Prostate gland (tissue), 2 donors: ENCODE results near the gene RPS6KC1. TPM values are rescaled to one million over a fixed set of nuclear protein-coding genes. Genes with fewer than 3 reads are reported as not detected.
"Not testable (repeated sequence)": the region's sequence is repeated elsewhere in the genome, so short reads cannot be mapped to it uniquely, and the experiment has no call there.

Source experiments
- DNase-seq: peaks from one replicate; pipeline ENCODE4 v3.0.0-alpha.2; 2019; ENCODE audit warnings: low spot score
- H3K27ac ChIP-seq, 2 donors: fragments of 200-600 bp; sonication (generic); 2 replicates each; pipeline ENCODE4 v1.5.1; 2017 to 2019
- H3K27me3 ChIP-seq: fragments of 200-600 bp; sonication (generic); replicated peaks from 2 replicates; pipeline ENCODE4 v1.5.1; 2019; ENCODE audit not compliant: insufficient read depth
- H3K36me3 ChIP-seq, 2 donors: fragments of 200-600 bp; sonication (generic); 1 replicate in 1 of 2; 2 replicates in 1 of 2; pipeline versions ENCODE4 v1.5.1 to v1.8.1; 2017 to 2019
- H3K4me1 ChIP-seq: fragments of 200-600 bp; sonication (generic); replicated peaks from 2 replicates; pipeline ENCODE4 v1.5.1; 2019
- H3K4me3 ChIP-seq, 2 donors: fragments of 200-600 bp; sonication (generic); 2 replicates each; pipeline ENCODE4 v1.5.1; 2017 to 2019
- H3K9me3 ChIP-seq: fragments of 200-600 bp; sonication (generic); 2 replicates; pipeline ENCODE4 v1.5.1; 2017
- POLR2A ChIP-seq: fragments of 450-650 bp; IDR thresholded peaks from one replicate; pipeline ENCODE4 v1.6.1; 2016; ENCODE audit warnings: antibody characterized with exemption, mild to moderate bottlenecking
- POLR2AphosphoS5 ChIP-seq: sonication (generic); formaldehyde crosslinking; IDR thresholded peaks from one replicate; pipeline ENCODE4 v1.6.1; 2017; ENCODE audit warnings: antibody characterized with exemption
- WGBS: methylation state at CpG from one replicate; pipeline ENCODE4 v1.1.5; 2018; 5-methylcytosine and 5-hydroxymethylcytosine counted together
- intact Hi-C: fragments of 100-400 bp; cut with DNase I; formaldehyde crosslinking; loops from one replicate; pipeline ENCODE4 v1.14.2; 2022
- total RNA-seq, 2 donors: library from RNA; depleted of rRNA; stranded (reverse); fragments of >200 nt; gene quantifications; one replicate each; pipeline ENCODE4 v1.1.0, GENCODE V29; 2016
- TF ChIP-seq, protein P1 (sequence below), 4 experiments: fragments of 200-600 bp in 2 of 4; fragments of 450-650 bp in 2 of 4; sonication (generic) in 2 of 4; IDR thresholded peaks; 1 replicate in 3 of 4; 2 replicates in 1 of 4; pipeline ENCODE4 v1.5.1; 2016 to 2019; ENCODE audit warnings: antibody characterized with exemption in 4 of 4, mild to moderate bottlenecking in 2 of 4, moderate library complexity in 2 of 4

RPS6KC1 gene
- total RNA-seq, 2 donors from 2014 or later = 32.6 to 35.3 TPM

DNA sequence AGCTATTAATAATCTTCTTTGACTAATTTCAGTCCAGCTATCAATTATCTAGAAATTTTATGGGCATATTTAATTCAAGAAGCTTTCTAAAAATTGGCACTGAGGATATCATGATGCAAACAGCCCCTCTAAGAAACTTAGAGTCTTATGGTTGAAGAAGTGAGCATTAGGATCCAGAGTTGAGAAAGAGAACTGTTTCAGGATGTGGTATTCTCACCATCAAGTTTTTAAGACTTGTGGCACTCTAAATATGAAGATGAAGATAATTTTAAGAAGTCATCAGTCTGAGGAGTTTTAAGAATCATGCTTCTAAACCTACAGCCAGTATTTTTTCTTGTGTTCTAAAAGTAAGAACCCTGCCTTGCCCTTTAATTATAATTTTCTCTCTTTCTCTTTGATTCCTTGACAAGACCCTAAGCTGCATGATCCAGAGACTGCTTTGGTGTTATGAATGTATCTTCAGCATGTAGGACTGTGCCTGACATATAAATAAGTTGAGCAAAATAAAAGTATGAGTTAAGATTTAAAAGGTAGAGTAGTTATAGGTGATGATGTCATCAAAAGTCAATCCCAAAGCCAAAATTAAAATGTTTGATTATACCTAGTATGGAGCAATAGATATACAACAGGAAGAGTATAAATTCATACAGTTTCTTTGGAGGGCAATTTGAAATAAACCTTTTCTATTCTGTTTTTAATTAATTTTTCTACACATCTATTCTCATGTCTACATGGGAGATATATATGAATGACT lies 39.1 kb downstream of the RPS6KC1 start:
- Histone ChIP-seq H3K9me3 (no peaks in the 10 kb centered on the region), H3K4me3 (no peak overlapping the region), H3K4me1 (no peaks in the 10 kb centered on the region), H3K36me3 (no peaks in the 10 kb centered on the region), H3K27me3 (no peaks in the 10 kb centered on the region), H3K27ac (no peak overlapping the region)
- intact Hi-C loops = no loop called here
- DNase-seq = no peak
- TF ChIP-seq, protein P1, sequence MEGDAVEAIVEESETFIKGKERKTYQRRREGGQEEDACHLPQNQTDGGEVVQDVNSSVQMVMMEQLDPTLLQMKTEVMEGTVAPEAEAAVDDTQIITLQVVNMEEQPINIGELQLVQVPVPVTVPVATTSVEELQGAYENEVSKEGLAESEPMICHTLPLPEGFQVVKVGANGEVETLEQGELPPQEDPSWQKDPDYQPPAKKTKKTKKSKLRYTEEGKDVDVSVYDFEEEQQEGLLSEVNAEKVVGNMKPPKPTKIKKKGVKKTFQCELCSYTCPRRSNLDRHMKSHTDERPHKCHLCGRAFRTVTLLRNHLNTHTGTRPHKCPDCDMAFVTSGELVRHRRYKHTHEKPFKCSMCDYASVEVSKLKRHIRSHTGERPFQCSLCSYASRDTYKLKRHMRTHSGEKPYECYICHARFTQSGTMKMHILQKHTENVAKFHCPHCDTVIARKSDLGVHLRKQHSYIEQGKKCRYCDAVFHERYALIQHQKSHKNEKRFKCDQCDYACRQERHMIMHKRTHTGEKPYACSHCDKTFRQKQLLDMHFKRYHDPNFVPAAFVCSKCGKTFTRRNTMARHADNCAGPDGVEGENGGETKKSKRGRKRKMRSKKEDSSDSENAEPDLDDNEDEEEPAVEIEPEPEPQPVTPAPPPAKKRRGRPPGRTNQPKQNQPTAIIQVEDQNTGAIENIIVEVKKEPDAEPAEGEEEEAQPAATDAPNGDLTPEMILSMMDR (IDR thresholded peaks at IDR 0.05) = no peak
- TF ChIP-seq POLR2A = no peak
- TF ChIP-seq POLR2AphosphoS5 = no peak

DNA sequence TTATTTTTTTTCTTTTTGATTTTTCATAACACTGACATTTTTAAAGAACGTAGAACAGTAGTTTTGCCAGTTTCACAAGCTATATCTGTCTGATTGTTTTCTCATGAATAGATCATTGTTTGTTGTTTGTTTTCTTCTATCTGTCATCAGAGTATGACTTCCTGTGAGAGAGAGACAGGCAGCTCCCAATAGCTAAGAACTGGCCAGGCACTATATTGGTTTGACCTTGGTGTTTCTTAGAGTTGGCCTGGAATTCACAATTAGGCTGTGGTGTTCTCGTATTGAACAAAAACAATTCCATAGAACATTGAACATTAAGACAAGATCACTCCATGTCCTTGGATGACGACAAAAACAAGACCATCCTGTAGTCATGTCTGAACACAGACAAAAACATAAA lies 43.4 kb downstream of the RPS6KC1 start:
- Histone ChIP-seq H3K4me3 (no peak overlapping the region), H3K27me3 (no peaks in the 10 kb centered on the region), H3K27ac (peak overlapping the region in 1 of 2 donors; percentile 16), H3K36me3 (no peaks in the 10 kb centered on the region), H3K9me3 (no peaks in the 10 kb centered on the region), H3K4me1 (no peaks in the 10 kb centered on the region)
- 70% methylated on average over 3 of the region's 3 CpGs for WGBS
- intact Hi-C loops = no loop called here
- TF ChIP-seq, protein P1 (IDR thresholded peaks at IDR 0.05) = no peak
- TF ChIP-seq POLR2A (no peak), POLR2AphosphoS5 (no peak)
- no peak for DNase-seq

DNA sequence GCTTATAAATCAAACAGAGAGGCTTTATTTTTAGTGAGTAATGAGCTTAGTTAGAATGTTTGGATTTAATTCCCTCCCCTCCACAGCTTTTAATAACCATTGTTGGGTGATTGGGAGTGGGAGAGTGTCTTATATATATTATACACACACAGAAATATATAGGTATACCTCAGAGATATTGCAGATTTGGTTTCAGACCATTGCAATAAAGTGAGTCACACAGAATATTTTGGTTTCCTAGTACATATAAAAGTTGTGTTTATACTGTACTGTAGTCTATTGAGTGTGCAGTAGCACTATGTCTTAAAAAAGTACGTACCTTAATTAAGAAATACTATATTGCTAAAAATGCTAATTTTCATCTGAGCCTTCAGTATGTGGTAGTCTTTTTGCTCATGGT lies 44.4 kb downstream of the RPS6KC1 start:
- 92% methylated on average over 1 of the region's 1 CpG for WGBS
- intact Hi-C loops = no loop called here
- Histone ChIP-seq H3K36me3 (no peaks in the 10 kb centered on the region), H3K4me1 (no peaks in the 10 kb centered on the region), H3K4me3 (no peak overlapping the region), H3K27me3 (no peaks in the 10 kb centered on the region), H3K27ac (no peak overlapping the region), H3K9me3 (no peaks in the 10 kb centered on the region)
- TF ChIP-seq POLR2AphosphoS5 (no peak), POLR2A (no peak)
- TF ChIP-seq, protein P1 (IDR thresholded peaks at IDR 0.05) = no peak
- no peak for DNase-seq

DNA sequence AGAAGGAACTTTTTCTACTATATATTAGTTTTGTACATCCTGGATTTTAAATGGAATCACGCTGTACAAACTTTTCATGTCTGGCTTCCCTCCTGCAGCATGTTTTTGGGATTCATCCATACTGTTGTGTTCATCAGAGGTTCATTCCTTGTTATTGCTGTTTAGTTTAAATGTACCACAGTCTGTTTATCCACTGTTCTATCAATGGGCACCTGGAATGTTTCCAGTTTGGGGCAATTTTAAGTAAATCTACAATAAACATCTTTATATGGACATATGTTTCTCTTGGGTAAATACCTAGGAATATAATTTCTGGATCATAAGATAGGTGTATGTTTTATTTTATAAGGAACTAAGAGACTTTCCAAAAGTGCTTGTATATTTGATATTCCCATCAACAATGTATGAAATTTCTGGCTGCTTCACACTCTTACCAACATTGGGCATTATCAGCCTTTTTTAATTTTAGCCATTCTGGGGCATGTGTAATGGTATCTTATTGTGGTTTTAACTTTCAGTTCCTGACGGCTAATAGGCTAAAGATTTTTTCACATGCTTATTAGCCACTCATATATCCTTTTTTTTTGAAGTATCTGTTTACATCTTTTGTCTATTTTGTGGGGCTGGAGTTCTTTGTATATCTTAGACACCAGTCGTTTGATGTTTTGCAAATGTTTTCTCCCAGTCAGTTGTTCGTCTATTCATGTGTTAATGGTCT lies 48.8 kb downstream of the RPS6KC1 start:
- WGBS = 34% methylated on average over 4 of the region's 4 CpGs
- no peaks in the 10 kb centered on the region for H3K9me3 ChIP-seq
- intact Hi-C loops = no loop called here

DNA sequence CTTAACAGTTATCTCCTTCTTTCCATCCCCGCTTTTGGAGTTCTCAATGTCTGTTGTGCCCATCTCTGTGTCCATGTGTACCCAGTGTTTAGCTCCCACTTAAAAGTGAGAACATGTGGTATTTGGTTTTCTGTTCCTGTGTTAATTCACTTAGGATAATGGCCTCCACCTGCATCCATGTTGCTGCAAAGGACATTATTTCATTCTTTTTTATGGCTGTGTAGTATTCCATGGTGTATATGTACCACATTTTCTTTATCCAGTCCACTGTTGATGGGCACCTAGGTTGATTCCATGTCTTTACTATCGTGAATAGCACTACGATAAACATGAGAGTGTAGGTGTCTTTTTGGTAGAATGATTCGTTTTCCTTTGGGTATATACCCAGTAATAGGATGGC lies 49.5 kb downstream of the RPS6KC1 start:
- intact Hi-C loops = not testable (repeated sequence)

More for the DNA sequence above, 48.8 kb downstream of the RPS6KC1 start:
- Histone ChIP-seq H3K27me3 (no peaks in the 10 kb centered on the region), H3K4me1 (no peaks in the 10 kb centered on the region), H3K27ac (peak overlapping the region in 1 of 2 donors; percentile 44), H3K36me3 (no peaks in the 10 kb centered on the region), H3K4me3 (no peak overlapping the region)
- TF ChIP-seq POLR2A (no peak), POLR2AphosphoS5 (peak; percentile 53)
- TF ChIP-seq, protein P1 (IDR thresholded peaks at IDR 0.05) = no peak
- peak; percentile 40 for DNase-seq

More for the DNA sequence above, 49.5 kb downstream of the RPS6KC1 start:
- H3K4me1 ChIP-seq, H3K36me3 ChIP-seq, DNase-seq, H3K4me3 ChIP-seq, H3K27me3 ChIP-seq, H3K9me3 ChIP-seq: not testable (repeated sequence)
- 98% methylated on average over 4 of the region's 4 CpGs for WGBS
- peak overlapping the region in 1 of 2 donors; percentile 44 for H3K27ac ChIP-seq
